ENCODE measurements around the gene KIAA0513. TPM values are rescaled to one million over a fixed set of nuclear protein-coding genes. Genes with fewer than 3 reads are reported as not detected.

KIAA0513 gene
- total RNA-seq, 3 donors from 2014 or later = 31.9 to 36.5 (median 33.5) TPM

DNA sequence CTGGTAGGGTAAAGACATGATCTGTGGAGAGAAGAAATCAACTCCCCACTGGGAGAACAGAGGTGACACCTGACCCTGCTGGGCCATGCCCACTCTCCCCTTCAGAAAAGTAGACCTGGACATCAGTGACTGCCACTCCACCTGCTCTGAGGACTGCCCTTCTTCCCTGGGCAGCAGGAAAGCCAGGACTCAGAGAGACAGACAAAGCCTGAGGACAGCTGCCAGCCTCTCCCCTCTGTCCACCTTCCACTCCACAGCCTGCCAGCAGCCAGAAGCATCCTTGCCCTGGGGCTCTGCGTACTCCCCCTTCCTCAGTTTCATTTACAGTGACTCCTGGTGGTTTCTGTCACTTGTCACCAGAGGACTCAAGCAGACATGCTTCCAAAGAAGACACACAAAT is 40.7 kb upstream of the KIAA0513 start:
- no peak for ATAC-seq
- no peak overlapping the region for H3K4me3 ChIP-seq
- intact Hi-C loops (cut with DNase I, micrococcal nuclease) = no loop called here
- TF ChIP-seq, protein P1, sequence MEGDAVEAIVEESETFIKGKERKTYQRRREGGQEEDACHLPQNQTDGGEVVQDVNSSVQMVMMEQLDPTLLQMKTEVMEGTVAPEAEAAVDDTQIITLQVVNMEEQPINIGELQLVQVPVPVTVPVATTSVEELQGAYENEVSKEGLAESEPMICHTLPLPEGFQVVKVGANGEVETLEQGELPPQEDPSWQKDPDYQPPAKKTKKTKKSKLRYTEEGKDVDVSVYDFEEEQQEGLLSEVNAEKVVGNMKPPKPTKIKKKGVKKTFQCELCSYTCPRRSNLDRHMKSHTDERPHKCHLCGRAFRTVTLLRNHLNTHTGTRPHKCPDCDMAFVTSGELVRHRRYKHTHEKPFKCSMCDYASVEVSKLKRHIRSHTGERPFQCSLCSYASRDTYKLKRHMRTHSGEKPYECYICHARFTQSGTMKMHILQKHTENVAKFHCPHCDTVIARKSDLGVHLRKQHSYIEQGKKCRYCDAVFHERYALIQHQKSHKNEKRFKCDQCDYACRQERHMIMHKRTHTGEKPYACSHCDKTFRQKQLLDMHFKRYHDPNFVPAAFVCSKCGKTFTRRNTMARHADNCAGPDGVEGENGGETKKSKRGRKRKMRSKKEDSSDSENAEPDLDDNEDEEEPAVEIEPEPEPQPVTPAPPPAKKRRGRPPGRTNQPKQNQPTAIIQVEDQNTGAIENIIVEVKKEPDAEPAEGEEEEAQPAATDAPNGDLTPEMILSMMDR (IDR thresholded peaks at IDR 0.05) = no peak
- H3K36me3 ChIP-seq (ENCODE audit: low read depth) = peaks cover 8% of the 10 kb centered on the region
- H3K4me1 ChIP-seq (ENCODE audit: low read depth) = peaks cover 18% of the 10 kb centered on the region
- no peaks in the 10 kb centered on the region for H3K9me3 ChIP-seq
- no peak for DNase-seq

DNA sequence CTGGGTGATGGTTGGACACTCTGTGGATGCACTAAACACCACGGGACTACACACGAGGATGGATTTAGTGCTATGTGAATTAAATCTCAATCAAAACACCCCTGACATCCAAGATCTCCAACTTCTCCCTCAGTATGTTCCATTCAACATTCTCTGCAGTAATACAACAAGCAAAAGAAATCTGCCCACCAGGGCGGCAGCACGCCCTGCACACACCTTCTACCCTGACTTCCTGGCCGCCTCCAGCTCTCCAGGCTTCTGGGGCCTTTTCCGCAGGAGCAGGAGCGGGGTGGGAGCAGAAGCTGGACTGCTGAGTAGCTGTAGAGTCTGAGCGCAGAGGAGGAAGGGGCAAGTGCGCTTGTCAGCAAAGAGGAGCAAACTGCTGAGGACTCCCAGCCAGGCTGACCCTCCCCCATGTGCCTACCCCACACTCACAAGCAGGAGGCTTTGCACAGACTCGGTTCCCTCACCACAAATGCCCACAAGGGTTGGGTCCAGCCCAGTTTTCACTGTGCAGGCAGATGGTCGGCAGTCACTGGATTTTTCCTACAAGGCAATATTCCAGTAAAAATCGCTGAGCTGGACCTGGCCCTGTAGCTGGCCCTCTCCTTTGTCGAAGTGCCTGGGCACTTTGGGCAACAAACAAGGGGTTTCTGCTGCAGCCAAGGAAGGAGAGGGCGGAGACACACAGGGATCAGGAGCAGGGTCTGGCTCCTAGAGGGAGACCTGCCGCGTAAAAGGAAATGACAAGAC is 39.1 kb upstream of the KIAA0513 start:
- peaks cover 8% of the 10 kb centered on the region for H3K36me3 ChIP-seq (ENCODE audit: low read depth)
- H3K9me3 ChIP-seq = no peaks in the 10 kb centered on the region
- intact Hi-C loops (cut with DNase I, micrococcal nuclease) = no loop called here
- TF ChIP-seq, protein P1 (IDR thresholded peaks at IDR 0.05) = no peak
- H3K4me1 ChIP-seq (ENCODE audit: low read depth) = peaks cover 15% of the 10 kb centered on the region
- DNase-seq (no peak), ATAC-seq (no peak)
- H3K4me3 ChIP-seq = no peak overlapping the region

DNA sequence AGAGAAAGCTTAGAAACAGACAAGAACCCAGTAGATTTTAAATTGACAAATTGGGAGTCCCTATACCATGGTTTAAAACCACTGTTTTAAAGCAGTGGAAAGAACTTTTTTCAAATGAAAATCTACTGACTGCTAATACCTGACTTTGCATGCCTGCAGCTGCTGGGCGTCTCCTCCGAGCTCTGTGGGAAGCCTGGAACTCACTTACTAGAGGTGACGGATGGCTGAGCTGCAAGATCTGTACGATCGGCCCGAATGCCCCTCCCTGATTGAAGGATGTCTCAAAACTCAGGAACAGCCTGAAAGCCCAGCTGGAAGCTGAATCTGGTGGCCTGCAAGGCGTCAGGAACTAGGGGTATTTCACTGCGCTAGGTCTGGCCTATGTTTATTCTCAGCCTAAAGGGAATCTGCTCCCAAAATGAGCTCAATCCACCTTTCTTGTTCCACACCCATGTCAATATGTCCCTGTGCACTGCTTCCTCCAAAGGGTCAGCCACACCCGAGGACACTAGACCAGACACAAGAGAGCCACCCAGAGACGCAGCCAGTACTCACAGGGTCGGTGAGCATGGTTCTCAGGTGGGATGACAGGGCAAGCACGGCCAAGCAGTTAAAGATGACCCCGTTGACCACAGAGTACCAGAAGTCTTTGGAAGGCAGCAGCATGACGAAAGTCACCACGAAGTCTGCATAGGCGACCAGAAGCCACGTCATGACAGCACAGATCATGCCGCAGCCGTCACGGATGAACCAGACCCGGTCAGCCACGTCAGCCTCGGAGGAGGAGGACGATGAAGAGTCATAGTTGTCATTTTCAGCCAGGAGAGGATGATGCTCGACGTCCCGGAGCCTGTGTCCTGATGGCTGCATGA is 37.6 kb upstream of the KIAA0513 start:
- peaks cover 8% of the 10 kb centered on the region for H3K36me3 ChIP-seq (ENCODE audit: low read depth)
- intact Hi-C loops (cut with DNase I, micrococcal nuclease) = no loop called here
- H3K4me1 ChIP-seq (ENCODE audit: low read depth) = peaks cover 26% of the 10 kb centered on the region

DNA sequence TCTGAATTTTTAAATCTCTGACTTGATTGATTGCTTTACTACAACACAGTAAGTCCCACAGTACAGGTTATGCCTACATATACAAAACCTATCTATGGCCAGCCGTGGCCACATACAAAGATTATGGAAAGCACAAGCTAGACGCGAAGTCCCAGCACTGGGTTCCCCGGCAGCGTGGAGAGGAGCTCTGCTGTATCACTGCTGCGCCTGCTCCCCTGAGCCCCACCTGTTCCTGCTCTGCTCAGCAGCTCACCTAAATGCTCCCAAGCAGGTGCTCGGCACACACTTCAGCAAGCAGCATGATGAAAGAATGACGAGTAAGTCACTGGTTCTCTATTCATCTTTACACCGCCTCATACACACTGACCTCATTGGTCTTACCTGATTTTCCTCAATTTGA is 36.8 kb upstream of the KIAA0513 start:
- TF ChIP-seq, protein P1 (IDR thresholded peaks at IDR 0.05) = no peak
- DNase-seq (no peak), ATAC-seq (no peak)
- intact Hi-C loops (cut with DNase I, micrococcal nuclease) = no loop called here
- Histone ChIP-seq H3K36me3 (ENCODE audit: low read depth) (peaks cover 8% of the 10 kb centered on the region), H3K9me3 (no peaks in the 10 kb centered on the region), H3K4me3 (no peak overlapping the region), H3K4me1 (ENCODE audit: low read depth) (peaks cover 34% of the 10 kb centered on the region)

More for the DNA sequence above, 37.6 kb upstream of the KIAA0513 start:
- ATAC-seq (no peak), DNase-seq (no peak)
- no peak overlapping the region for H3K4me3 ChIP-seq
- no peaks in the 10 kb centered on the region for H3K9me3 ChIP-seq
- TF ChIP-seq, protein P1 (IDR thresholded peaks at IDR 0.05) = no peak

DNA sequence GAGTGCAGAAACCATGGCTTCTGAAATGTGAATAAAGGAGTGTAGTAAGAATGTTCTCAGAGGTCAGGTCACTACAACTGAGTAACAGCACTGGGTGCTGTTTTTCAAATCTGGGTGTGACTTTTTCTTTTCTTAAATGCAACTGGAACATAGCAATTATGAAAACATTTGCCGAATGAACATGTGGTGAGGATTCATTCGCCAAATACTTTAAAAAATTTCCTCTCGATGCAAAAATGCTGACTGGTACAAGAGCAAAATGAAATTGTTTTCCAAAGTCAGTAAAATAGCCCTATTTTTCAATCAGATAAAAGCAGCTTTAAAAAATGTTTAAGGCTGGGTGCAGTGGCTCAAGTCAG is 34.9 kb upstream of the KIAA0513 start:
- Histone ChIP-seq H3K9me3 (no peaks in the 10 kb centered on the region), H3K4me1 (ENCODE audit: low read depth) (peaks cover 44% of the 10 kb centered on the region), H3K36me3 (ENCODE audit: low read depth) (peaks cover 8% of the 10 kb centered on the region), H3K4me3 (no peak overlapping the region)
- TF ChIP-seq, protein P1 (IDR thresholded peaks at IDR 0.05) = no peak
- intact Hi-C loops (cut with DNase I, micrococcal nuclease) = no loop called here
- ATAC-seq = no peak
- no peak for DNase-seq

Data from mucosa of descending colon (tissue), 3 donors.